ENCODE results near the gene FIGNL2.

GRCh38 chr12:51864833-51865670 lies 16.5 kb upstream of the FIGNL2 start:
- TF ChIP-seq, protein P1, sequence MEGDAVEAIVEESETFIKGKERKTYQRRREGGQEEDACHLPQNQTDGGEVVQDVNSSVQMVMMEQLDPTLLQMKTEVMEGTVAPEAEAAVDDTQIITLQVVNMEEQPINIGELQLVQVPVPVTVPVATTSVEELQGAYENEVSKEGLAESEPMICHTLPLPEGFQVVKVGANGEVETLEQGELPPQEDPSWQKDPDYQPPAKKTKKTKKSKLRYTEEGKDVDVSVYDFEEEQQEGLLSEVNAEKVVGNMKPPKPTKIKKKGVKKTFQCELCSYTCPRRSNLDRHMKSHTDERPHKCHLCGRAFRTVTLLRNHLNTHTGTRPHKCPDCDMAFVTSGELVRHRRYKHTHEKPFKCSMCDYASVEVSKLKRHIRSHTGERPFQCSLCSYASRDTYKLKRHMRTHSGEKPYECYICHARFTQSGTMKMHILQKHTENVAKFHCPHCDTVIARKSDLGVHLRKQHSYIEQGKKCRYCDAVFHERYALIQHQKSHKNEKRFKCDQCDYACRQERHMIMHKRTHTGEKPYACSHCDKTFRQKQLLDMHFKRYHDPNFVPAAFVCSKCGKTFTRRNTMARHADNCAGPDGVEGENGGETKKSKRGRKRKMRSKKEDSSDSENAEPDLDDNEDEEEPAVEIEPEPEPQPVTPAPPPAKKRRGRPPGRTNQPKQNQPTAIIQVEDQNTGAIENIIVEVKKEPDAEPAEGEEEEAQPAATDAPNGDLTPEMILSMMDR (IDR thresholded peaks at IDR 0.05), result no peak
- TF ChIP-seq POLR2AphosphoS5 (IDR thresholded peaks at IDR 0.05), result no peak

All from breast epithelium (tissue), 3 donors.